K562 (cell line): Measurements from ENCODE around the gene AIG1. TPM values are rescaled to one million over a fixed set of nuclear protein-coding genes. Genes with fewer than 3 reads are reported as not detected.

ENCODE experiments used
- ATAC-seq: fragments of 200-7000 bp; cut with Tn5 transposase; 3 replicates; pipeline ENCODE4 v1.9.1; 2020; ENCODE audit warnings: moderate library complexity
- BruUV-seq: library from RNA; stranded (reverse); fragments of 400-500 nt; replicated peaks from 2 replicates; lab custom pipeline; 2021; lab: Mats Ljungman, UMichigan
- CTCF ChIA-PET: fragments of 300-600 bp; formaldehyde crosslinking; extraction: SDS; loops from one replicate; lab custom pipeline; 2021; ENCODE audit warnings: low intra/inter-chr PET ratio; lab: Yijun Ruan, JAX
- POLR2A ChIA-PET: fragments of 300-600, 350-650 bp; sonication (Branson Sonifier 250); formaldehyde crosslinking; extraction: SDS; loops from one replicate; lab custom pipeline; 2021; ENCODE audit warnings: antibody characterized with exemption, inconsistent platforms; lab: Yijun Ruan, JAX
- DNase-seq, 4 experiments: peaks; one replicate each; pipeline versions ENCODE4 v3.0.0 to v3.0.0-alpha.2; 2011 to 2018; ENCODE audit warnings: low spot score in 3 of 4, mixed read lengths in 3 of 4; ENCODE audit errors: extremely low read depth in 1 of 4
- FAIRE-seq: peaks from 2 replicates; lab custom pipeline; 2011; peaks lifted over from hg19 to GRCh38; lab: Jason Lieb, UNC
- H2AFZ ChIP-seq: 2 replicates; pipeline ENCODE4 v1.6.0; 2011; ENCODE audit warnings: low read depth, low read length, control low read depth, inconsistent platforms
- H3K27ac ChIP-seq: fragments of 200-600 bp; 3 replicates; pipeline ENCODE4 v1.8.0; 2011; ENCODE audit warnings: low read depth, mild to moderate bottlenecking, control low read depth, inconsistent platforms, low read length, moderate library complexity, mixed read lengths; ENCODE audit errors: extremely low read depth
- H3K27me3 ChIP-seq, 2 experiments: fragments of 300-600 bp in 1 of 2; 2 replicates in 1 of 2; 3 replicates in 1 of 2; pipeline versions ENCODE4 v1.6.0 to v1.8.0; 2011; ENCODE audit warnings: inconsistent platforms in 2 of 2, low read length in 2 of 2, mild to moderate bottlenecking in 1 of 2, mixed read lengths in 1 of 2, moderate library complexity in 1 of 2; ENCODE audit not compliant: control insufficient read depth in 2 of 2, insufficient read depth in 2 of 2
- H3K36me3 ChIP-seq: fragments of 300-600 bp; 3 replicates; pipeline ENCODE4 v1.8.0; 2011; ENCODE audit warnings: mild to moderate bottlenecking, low read length, inconsistent platforms; ENCODE audit not compliant: control insufficient read depth, insufficient read depth
- H3K4me1 ChIP-seq, 2 experiments: fragments of 200-600 bp in 1 of 2; replicated peaks in 1 of 2; 2 replicates in 1 of 2; 3 replicates in 1 of 2; pipeline versions ENCODE4 v1.5.1 to v1.8.0; 2011; ENCODE audit warnings: inconsistent platforms in 2 of 2, low read length in 2 of 2, mild to moderate bottlenecking in 1 of 2, mixed read lengths in 1 of 2, moderate library complexity in 1 of 2; ENCODE audit not compliant: control insufficient read depth in 2 of 2, insufficient read depth in 2 of 2
- H3K4me2 ChIP-seq: 2 replicates; pipeline ENCODE4 v1.6.1; 2011; ENCODE audit warnings: low read length, control low read depth, inconsistent platforms, mixed read lengths; ENCODE audit not compliant: insufficient read depth
- H3K4me3 ChIP-seq: fragments of 200-600 bp; sonication (generic), shearing (Covaris generic); 2 replicates; pipeline ENCODE4 v1.5.1; 2016; ENCODE audit warnings: control low read depth, inconsistent platforms
- H3K79me2 ChIP-seq: fragments of 200-600 bp; 3 replicates; pipeline ENCODE4 v1.8.0; 2011; ENCODE audit warnings: low read length, inconsistent platforms; ENCODE audit not compliant: control insufficient read depth, insufficient read depth
- H3K9ac ChIP-seq, 2 experiments: 2 replicates each; pipeline versions ENCODE4 v1.6.0 to v1.6.1; 2011; ENCODE audit warnings: low read depth in 2 of 2, low read length in 2 of 2, control low read depth in 1 of 2, inconsistent platforms in 1 of 2, mild to moderate bottlenecking in 1 of 2, mixed read lengths in 1 of 2; ENCODE audit not compliant: insufficient read depth in 1 of 2
- H3K9me1 ChIP-seq: one replicate; pipeline ENCODE4 v1.6.0; 2011; ENCODE audit warnings: inconsistent platforms, mild to moderate bottlenecking, low read length, moderate library complexity; ENCODE audit not compliant: control insufficient read depth, insufficient read depth
- H3K9me3 ChIP-seq: replicated peaks from 2 replicates; pipeline ENCODE4 v1.5.1; 2011; ENCODE audit warnings: low read depth, low read length, inconsistent platforms; ENCODE audit not compliant: control insufficient read depth, insufficient read depth
- H4K20me1 ChIP-seq: replicated peaks from 2 replicates; pipeline ENCODE4 v1.6.1; 2011; ENCODE audit warnings: low read length, inconsistent platforms, mixed read lengths; ENCODE audit not compliant: control insufficient read depth, insufficient read depth
- CSDE1 ChIP-seq, 2 experiments: fragments of 450-650 bp; IDR thresholded peaks; 2 replicates each; pipeline ENCODE4 v1.6.1; 2016; ENCODE audit warnings: mild to moderate bottlenecking in 1 of 2
- FOXM1 ChIP-seq, 2 experiments: fragments of 450-650 bp in 1 of 2; sonication (generic) in 1 of 2; formaldehyde crosslinking in 1 of 2; IDR thresholded peaks; 2 replicates each; pipeline versions ENCODE4 v1.6.1 to v1.9.0; 2017 to 2022; ENCODE audit warnings: low read depth in 2 of 2, mild to moderate bottlenecking in 2 of 2, missing genetic modification reagents in 1 of 2, moderate library complexity in 1 of 2
- KLF10 ChIP-seq: fragments of 250-450 bp; sonication (Bioruptor Pico); IDR thresholded peaks from 2 replicates; pipeline ENCODE4 v1.6.1; 2021; ENCODE audit warnings: matching md5 sums
- LARP7 ChIP-seq: fragments of 450-650 bp; IDR thresholded peaks from 2 replicates; pipeline ENCODE4 v1.6.1; 2016
- RFX1 ChIP-seq: fragments of 450-650 bp; IDR thresholded peaks from 2 replicates; pipeline ENCODE4 v1.6.1; 2016; ENCODE audit warnings: mild to moderate bottlenecking, moderate library complexity
- SMAD3 ChIP-seq: fragments of 450-650 bp; formaldehyde crosslinking; conservative IDR thresholded peaks from 2 replicates; pipeline ENCODE4 v1.4.0; 2020; ENCODE audit warnings: mild to moderate bottlenecking
- WGBS: fragments of 100-300 bp; shearing (Covaris generic); methylation state at CpG from one replicate; pipeline ENCODE4 v1.1.6; 2016; ENCODE audit warnings: low coverage, mixed read lengths; ENCODE audit not compliant: insufficient coverage; ENCODE audit errors: missing lambda C conversion rate; 5-methylcytosine and 5-hydroxymethylcytosine counted together
- in situ Hi-C: fragments of 300-500 bp; cut with MboI; formaldehyde crosslinking; loops from 4 replicates; pipeline ENCODE4 v1.15.0; 2018; ENCODE audit warnings: inconsistent platforms, mixed read lengths
- intact Hi-C: fragments of 100-400 bp; cut with micrococcal nuclease; formaldehyde crosslinking; loops from 2 replicates; pipeline ENCODE4 v1.14.2; 2022
- polyA plus RNA-seq, 8 experiments: library from polyadenylated mRNA; depleted of rRNA in 4 of 8; stranded (reverse) in 5 of 8; unstranded in 3 of 8; fragments of >200 nt; fragmentation: Nextera tagmentation in 2 of 8; fragmentation: Illumina TruSeq in 1 of 8; extraction: Ambion mirVana in 2 of 8; extraction: Trizol in 1 of 8; gene quantifications; 2 replicates each; pipeline versions ENCODE4 v1.2.1 to v1.2.3, GENCODE V29; 2011 to 2014; ENCODE audit warnings: inconsistent platforms in 1 of 8, missing spikeins in 1 of 8
- total RNA-seq, 7 experiments: library from RNA; depleted of rRNA in 6 of 7; stranded (reverse); fragments of >200 nt in 6 of 7; fragmentation: Illumina TruSeq in 2 of 7; extraction: Trizol in 2 of 7; gene quantifications; 2 replicates each; pipeline versions ENCODE4 v1.2.1 to v1.2.3, GENCODE V29; 2011 to 2021; ENCODE audit warnings: low replicate concordance in 1 of 7
- TF ChIP-seq, protein P1 (sequence below): sonication (generic); formaldehyde crosslinking; IDR thresholded peaks from 2 replicates; pipeline ENCODE4 v1.8.1; 2023; ENCODE audit warnings: mild to moderate bottlenecking, missing genetic modification reagents
- TF ChIP-seq, protein P2 (sequence below): fragments of 250-450 bp; sonication (Bioruptor Pico); IDR thresholded peaks from 2 replicates; pipeline ENCODE4 v1.4.0; 2020
- TF ChIP-seq, protein P3 (sequence below): IDR thresholded peaks from 3 replicates; pipeline ENCODE4 v1.6.1; 2011; ENCODE audit warnings: borderline replicate concordance, mild to moderate bottlenecking, moderate library complexity; ENCODE audit not compliant: insufficient read length; ENCODE audit errors: extremely low read depth
- TF ChIP-seq, protein P4 (sequence below): fragments of 250-450 bp; sonication (Bioruptor Pico); IDR thresholded peaks from 2 replicates; pipeline ENCODE4 v1.5.0; 2021

Gene AIG1
- total and polyA plus RNA-seq, 9 of the 15 experiments (the other 6 are each of a cell fraction or from before 2014, with no cell fraction given) = 74.8 to 333 (median 127) TPM

DNA sequence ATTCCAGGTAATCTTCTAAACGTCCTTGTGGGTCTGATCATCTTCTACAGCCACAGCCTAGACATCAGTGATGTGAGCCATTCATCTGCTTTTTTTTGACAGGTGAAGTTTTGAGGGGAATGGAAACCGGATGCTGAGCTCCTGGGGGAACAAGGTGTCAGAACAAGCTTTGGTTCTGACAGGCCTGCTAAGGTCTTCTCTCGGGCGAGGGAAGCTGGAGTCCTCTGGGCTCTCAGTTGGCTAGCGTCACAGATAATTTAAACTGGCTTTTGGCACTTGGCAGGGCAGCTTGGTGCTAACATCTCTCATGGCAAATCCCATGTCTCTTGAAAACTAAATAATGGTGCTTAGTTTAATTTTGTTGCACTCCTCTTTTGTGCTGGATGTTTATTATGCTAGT is 8.4 kb upstream of the AIG1 start:
- DNase-seq (no peak), ATAC-seq (no peak), FAIRE-seq (no peak)
- no peak overlapping the region for H3K27ac ChIP-seq
- no peaks in the 10 kb centered on the region for H3K27me3 ChIP-seq
- H3K9me1 ChIP-seq = no peaks in the 10 kb centered on the region
- intact Hi-C loops = no loop called here
- no peaks in the 10 kb centered on the region for H4K20me1 ChIP-seq
- no peak overlapping the region for H2AFZ ChIP-seq
- no TSS peak for BruUV-seq
- H3K4me1 ChIP-seq = peaks cover 0 to 4% of the 10 kb centered on the region in 2 experiments; a peak in 1 of 5 replicates
- in situ Hi-C loops = no loop called here
- H3K36me3 ChIP-seq = no peaks in the 10 kb centered on the region
- CTCF ChIA-PET = no interaction called here
- POLR2A ChIA-PET = interaction anchor here (1.0 kb wide), 1 partner anchor 13 kb away, joined by 4 read pairs; no protein-coding TSS in a partner anchor
- WGBS = 14% methylated on average over 5 of the region's 5 CpGs
- peaks cover 5% of the 10 kb centered on the region; the same call in 1 of the 2 replicates for H3K9me3 ChIP-seq
- no peak overlapping the region for H3K4me3 ChIP-seq
- H3K9ac ChIP-seq = no peak overlapping the region
- no peak overlapping the region for H3K4me2 ChIP-seq
- H3K79me2 ChIP-seq = no peaks in the 10 kb centered on the region
- TF ChIP-seq SMAD3 (CRISPR knock-in tag) (no peak), LARP7 (no peak), KLF10 (CRISPR knock-in tag) (no peak), RFX1 (no peak), FOXM1 (IDR thresholded peaks at IDR 0.05; ENCODE audit: low read depth) (no peak), FOXM1 (CRISPR knock-in tag; IDR thresholded peaks at IDR 0.05; ENCODE audit: low read depth) (no peak), CSDE1 (IDR thresholded peaks at IDR 0.05) (no peak)
- TF ChIP-seq, protein P1, sequence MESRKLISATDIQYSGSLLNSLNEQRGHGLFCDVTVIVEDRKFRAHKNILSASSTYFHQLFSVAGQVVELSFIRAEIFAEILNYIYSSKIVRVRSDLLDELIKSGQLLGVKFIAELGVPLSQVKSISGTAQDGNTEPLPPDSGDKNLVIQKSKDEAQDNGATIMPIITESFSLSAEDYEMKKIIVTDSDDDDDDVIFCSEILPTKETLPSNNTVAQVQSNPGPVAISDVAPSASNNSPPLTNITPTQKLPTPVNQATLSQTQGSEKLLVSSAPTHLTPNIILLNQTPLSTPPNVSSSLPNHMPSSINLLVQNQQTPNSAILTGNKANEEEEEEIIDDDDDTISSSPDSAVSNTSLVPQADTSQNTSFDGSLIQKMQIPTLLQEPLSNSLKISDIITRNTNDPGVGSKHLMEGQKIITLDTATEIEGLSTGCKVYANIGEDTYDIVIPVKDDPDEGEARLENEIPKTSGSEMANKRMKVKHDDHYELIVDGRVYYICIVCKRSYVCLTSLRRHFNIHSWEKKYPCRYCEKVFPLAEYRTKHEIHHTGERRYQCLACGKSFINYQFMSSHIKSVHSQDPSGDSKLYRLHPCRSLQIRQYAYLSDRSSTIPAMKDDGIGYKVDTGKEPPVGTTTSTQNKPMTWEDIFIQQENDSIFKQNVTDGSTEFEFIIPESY (CRISPR knock-in tag) = no peak
- TF ChIP-seq, protein P2, sequence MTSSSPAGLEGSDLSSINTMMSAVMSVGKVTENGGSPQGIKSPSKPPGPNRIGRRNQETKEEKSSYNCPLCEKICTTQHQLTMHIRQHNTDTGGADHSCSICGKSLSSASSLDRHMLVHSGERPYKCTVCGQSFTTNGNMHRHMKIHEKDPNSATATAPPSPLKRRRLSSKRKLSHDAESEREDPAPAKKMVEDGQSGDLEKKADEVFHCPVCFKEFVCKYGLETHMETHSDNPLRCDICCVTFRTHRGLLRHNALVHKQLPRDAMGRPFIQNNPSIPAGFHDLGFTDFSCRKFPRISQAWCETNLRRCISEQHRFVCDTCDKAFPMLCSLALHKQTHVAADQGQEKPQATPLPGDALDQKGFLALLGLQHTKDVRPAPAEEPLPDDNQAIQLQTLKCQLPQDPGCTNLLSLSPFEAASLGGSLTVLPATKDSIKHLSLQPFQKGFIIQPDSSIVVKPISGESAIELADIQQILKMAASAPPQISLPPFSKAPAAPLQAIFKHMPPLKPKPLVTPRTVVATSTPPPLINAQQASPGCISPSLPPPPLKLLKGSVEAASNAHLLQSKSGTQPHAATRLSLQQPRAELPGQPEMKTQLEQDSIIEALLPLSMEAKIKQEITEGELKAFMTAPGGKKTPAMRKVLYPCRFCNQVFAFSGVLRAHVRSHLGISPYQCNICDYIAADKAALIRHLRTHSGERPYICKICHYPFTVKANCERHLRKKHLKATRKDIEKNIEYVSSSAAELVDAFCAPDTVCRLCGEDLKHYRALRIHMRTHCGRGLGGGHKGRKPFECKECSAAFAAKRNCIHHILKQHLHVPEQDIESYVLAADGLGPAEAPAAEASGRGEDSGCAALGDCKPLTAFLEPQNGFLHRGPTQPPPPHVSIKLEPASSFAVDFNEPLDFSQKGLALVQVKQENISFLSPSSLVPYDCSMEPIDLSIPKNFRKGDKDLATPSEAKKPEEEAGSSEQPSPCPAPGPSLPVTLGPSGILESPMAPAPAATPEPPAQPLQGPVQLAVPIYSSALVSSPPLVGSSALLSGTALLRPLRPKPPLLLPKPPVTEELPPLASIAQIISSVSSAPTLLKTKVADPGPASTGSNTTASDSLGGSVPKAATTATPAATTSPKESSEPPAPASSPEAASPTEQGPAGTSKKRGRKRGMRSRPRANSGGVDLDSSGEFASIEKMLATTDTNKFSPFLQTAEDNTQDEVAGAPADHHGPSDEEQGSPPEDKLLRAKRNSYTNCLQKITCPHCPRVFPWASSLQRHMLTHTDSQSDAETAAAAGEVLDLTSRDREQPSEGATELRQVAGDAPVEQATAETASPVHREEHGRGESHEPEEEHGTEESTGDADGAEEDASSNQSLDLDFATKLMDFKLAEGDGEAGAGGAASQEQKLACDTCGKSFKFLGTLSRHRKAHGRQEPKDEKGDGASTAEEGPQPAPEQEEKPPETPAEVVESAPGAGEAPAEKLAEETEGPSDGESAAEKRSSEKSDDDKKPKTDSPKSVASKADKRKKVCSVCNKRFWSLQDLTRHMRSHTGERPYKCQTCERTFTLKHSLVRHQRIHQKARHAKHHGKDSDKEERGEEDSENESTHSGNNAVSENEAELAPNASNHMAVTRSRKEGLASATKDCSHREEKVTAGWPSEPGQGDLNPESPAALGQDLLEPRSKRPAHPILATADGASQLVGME (CRISPR knock-in tag) = no peak
- TF ChIP-seq, protein P3, sequence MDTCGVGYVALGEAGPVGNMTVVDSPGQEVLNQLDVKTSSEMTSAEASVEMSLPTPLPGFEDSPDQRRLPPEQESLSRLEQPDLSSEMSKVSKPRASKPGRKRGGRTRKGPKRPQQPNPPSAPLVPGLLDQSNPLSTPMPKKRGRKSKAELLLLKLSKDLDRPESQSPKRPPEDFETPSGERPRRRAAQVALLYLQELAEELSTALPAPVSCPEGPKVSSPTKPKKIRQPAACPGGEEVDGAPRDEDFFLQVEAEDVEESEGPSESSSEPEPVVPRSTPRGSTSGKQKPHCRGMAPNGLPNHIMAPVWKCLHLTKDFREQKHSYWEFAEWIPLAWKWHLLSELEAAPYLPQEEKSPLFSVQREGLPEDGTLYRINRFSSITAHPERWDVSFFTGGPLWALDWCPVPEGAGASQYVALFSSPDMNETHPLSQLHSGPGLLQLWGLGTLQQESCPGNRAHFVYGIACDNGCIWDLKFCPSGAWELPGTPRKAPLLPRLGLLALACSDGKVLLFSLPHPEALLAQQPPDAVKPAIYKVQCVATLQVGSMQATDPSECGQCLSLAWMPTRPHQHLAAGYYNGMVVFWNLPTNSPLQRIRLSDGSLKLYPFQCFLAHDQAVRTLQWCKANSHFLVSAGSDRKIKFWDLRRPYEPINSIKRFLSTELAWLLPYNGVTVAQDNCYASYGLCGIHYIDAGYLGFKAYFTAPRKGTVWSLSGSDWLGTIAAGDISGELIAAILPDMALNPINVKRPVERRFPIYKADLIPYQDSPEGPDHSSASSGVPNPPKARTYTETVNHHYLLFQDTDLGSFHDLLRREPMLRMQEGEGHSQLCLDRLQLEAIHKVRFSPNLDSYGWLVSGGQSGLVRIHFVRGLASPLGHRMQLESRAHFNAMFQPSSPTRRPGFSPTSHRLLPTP = no peak
- TF ChIP-seq, protein P4, sequence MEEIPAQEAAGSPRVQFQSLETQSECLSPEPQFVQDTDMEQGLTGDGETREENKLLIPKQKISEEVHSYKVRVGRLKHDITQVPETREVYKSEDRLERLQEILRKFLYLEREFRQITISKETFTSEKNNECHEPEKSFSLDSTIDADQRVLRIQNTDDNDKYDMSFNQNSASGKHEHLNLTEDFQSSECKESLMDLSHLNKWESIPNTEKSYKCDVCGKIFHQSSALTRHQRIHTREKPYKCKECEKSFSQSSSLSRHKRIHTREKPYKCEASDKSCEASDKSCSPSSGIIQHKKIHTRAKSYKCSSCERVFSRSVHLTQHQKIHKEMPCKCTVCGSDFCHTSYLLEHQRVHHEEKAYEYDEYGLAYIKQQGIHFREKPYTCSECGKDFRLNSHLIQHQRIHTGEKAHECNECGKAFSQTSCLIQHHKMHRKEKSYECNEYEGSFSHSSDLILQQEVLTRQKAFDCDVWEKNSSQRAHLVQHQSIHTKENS = no peak
